ENCODE data around the gene RBBP8NL. TPM values are rescaled to one million over a fixed set of nuclear protein-coding genes. Genes with fewer than 3 reads are reported as not detected.

The RBBP8NL gene
- polyA plus RNA-seq, 1 donor (not counting 4 experiments of a cell fraction or from before 2014, with no cell fraction given): 0.13 TPM

DNA sequence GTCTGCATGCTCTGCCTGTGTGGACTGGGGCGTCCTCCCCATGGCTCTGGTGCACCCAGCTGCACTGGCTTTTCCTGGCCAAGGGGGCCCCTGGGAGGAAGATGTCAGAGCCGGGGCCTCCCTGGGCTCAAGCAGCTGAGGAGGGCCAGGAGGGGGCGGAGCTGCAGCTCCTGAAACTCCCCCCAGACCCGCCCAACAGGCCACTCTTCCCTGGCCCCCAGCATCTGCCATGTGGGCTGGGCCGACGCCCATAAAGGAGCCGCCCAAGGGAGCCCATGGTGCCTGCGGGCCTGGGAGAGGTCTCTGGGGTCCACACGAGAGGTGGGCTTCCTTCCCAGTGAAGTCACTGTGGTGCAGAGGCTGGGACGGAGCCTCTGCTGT, 4.0 kb downstream of the RBBP8NL start:
- Histone ChIP-seq H4K20me1 (ENCODE audit: control insufficient read depth, extremely low read depth, insufficient read depth, low read length) (peaks cover 3% of the 10 kb centered on the region), H3K4me1 (ENCODE audit: control insufficient read depth, extremely low read depth, insufficient read depth, low read length) (peaks cover 12% of the 10 kb centered on the region), H3K9me1 (ENCODE audit: control insufficient read depth, extremely low read depth, insufficient read depth, low read length) (no peaks in the 10 kb centered on the region), H2AFZ (ENCODE audit: control insufficient read depth, low read length) (no peak overlapping the region), H3K36me3 (ENCODE audit: control insufficient read depth in 2 of 2, extremely low read depth in 1 of 2, insufficient read depth in 2 of 2, low read length in 2 of 2) (no peaks in the 10 kb centered on the region), H3K27ac (ENCODE audit: control insufficient read depth, insufficient read depth, low read length) (no peak overlapping the region), H3K27me3 (ENCODE audit: control insufficient read depth, extremely low read depth, insufficient read depth, low read length) (peaks cover 29% of the 10 kb centered on the region), H3K4me3 (ENCODE audit: control insufficient read depth in 2 of 3, extremely low read depth in 1 of 3, insufficient read depth in 2 of 3, low read depth in 1 of 3, low read length in 3 of 3) (no peak overlapping the region), H3K79me2 (ENCODE audit: control insufficient read depth, insufficient read depth, low read length) (no peaks in the 10 kb centered on the region), H3K9ac (ENCODE audit: control insufficient read depth, extremely low read depth, insufficient read depth, low read length) (no peak overlapping the region), H3K4me2 (ENCODE audit: control insufficient read depth, extremely low read depth, insufficient read depth, low read depth, low read length) (no peak overlapping the region), H3K9me3 (ENCODE audit: control insufficient read depth, low read depth, low read length) (no peaks in the 10 kb centered on the region)
- TF ChIP-seq, protein P1, sequence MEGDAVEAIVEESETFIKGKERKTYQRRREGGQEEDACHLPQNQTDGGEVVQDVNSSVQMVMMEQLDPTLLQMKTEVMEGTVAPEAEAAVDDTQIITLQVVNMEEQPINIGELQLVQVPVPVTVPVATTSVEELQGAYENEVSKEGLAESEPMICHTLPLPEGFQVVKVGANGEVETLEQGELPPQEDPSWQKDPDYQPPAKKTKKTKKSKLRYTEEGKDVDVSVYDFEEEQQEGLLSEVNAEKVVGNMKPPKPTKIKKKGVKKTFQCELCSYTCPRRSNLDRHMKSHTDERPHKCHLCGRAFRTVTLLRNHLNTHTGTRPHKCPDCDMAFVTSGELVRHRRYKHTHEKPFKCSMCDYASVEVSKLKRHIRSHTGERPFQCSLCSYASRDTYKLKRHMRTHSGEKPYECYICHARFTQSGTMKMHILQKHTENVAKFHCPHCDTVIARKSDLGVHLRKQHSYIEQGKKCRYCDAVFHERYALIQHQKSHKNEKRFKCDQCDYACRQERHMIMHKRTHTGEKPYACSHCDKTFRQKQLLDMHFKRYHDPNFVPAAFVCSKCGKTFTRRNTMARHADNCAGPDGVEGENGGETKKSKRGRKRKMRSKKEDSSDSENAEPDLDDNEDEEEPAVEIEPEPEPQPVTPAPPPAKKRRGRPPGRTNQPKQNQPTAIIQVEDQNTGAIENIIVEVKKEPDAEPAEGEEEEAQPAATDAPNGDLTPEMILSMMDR (optimal IDR thresholded peaks at IDR 0.05 in 1 of 3, IDR thresholded peaks at IDR 0.05 in 1 of 3, conservative IDR thresholded peaks at IDR 0.05 in 1 of 3; ENCODE audit: extremely low read depth in 1 of 3, insufficient read depth in 2 of 3, low read length in 3 of 3): no peak
- FAIRE-seq: no peak
- DNase-seq (ENCODE audit: low read depth, low spot score): no peak
- dilution Hi-C loops (cut with MboI; ENCODE audit: extremely low pct_ligation_motif_present, low sequenced_read_pairs): no loop called here

DNA sequence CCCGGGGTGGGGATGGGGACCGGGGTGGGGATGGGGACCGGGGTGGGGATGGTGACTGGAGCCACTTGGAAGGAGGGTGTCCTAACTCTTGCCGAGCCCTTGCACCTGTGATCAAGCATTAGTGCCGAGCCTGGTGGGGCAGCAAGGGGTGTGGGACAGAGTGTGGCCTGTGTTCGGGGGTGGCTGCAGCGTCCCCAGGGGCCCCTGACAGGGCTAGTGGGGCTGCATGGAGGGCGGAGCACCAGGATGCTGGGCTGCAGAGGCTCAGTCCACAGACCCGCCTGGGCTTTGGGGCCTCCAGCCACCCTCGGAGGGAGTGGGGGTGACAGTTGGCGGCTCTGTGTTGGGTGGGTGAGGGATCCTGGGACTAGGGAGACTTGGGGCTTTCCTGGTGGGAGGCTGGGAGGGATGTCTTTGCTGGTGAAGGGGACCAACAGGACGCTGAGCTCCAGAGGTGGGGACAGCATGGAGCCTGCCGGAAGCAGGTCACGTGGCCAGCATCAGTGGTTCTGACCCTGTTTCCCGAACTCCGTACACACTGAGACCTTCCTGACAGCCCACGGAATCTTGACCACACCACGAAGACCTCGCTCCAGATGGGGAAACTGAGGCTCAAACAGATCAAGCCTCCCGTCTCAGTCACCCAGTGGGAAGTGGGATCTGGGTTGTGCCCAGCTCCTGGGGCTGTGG, 4.6 kb downstream of the RBBP8NL start:
- no peak for DNase-seq (ENCODE audit: low read depth, low spot score)
- FAIRE-seq: no peak
- Histone ChIP-seq H3K79me2 (ENCODE audit: control insufficient read depth, insufficient read depth, low read length) (no peaks in the 10 kb centered on the region), H2AFZ (ENCODE audit: control insufficient read depth, low read length) (no peak overlapping the region), H3K27me3 (ENCODE audit: control insufficient read depth, extremely low read depth, insufficient read depth, low read length) (peaks cover 29% of the 10 kb centered on the region), H3K27ac (ENCODE audit: control insufficient read depth, insufficient read depth, low read length) (no peak overlapping the region), H3K9me3 (ENCODE audit: control insufficient read depth, low read depth, low read length) (no peaks in the 10 kb centered on the region), H3K4me1 (ENCODE audit: control insufficient read depth, extremely low read depth, insufficient read depth, low read length) (peaks cover 7% of the 10 kb centered on the region), H3K4me3 (ENCODE audit: control insufficient read depth in 2 of 3, extremely low read depth in 1 of 3, insufficient read depth in 2 of 3, low read depth in 1 of 3, low read length in 3 of 3) (no peak overlapping the region), H3K36me3 (ENCODE audit: control insufficient read depth in 2 of 2, extremely low read depth in 1 of 2, insufficient read depth in 2 of 2, low read length in 2 of 2) (no peaks in the 10 kb centered on the region), H3K9ac (ENCODE audit: control insufficient read depth, extremely low read depth, insufficient read depth, low read length) (no peak overlapping the region), H3K4me2 (ENCODE audit: control insufficient read depth, extremely low read depth, insufficient read depth, low read depth, low read length) (no peak overlapping the region), H4K20me1 (ENCODE audit: control insufficient read depth, extremely low read depth, insufficient read depth, low read length) (peaks cover 3% of the 10 kb centered on the region), H3K9me1 (ENCODE audit: control insufficient read depth, extremely low read depth, insufficient read depth, low read length) (no peaks in the 10 kb centered on the region)
- dilution Hi-C loops (cut with MboI; ENCODE audit: extremely low pct_ligation_motif_present, low sequenced_read_pairs): no loop called here
- TF ChIP-seq, protein P1 (optimal IDR thresholded peaks at IDR 0.05 in 1 of 3, IDR thresholded peaks at IDR 0.05 in 1 of 3, conservative IDR thresholded peaks at IDR 0.05 in 1 of 3; ENCODE audit: extremely low read depth in 1 of 3, insufficient read depth in 2 of 3, low read length in 3 of 3): no peak
- no peak for TF ChIP-seq EZH2 (IDR thresholded peaks at IDR 0.05; ENCODE audit: low read length)
